Stimulated activated CD8-positive, alpha-beta memory T cell treated with anti-CD3 and anti-CD28 coated beads, Interleukin-7, amount 100 ng/mL, for 1 hour (primary cell): Measurements from ENCODE around the gene ORM1.

Experiments used
- DNase-seq, 2 donors: peaks; one replicate each; pipeline ENCODE4 v3.0.0-alpha.2; 2020; ENCODE audit warnings: low read depth in 2 of 2

Gene ORM1

DNA sequence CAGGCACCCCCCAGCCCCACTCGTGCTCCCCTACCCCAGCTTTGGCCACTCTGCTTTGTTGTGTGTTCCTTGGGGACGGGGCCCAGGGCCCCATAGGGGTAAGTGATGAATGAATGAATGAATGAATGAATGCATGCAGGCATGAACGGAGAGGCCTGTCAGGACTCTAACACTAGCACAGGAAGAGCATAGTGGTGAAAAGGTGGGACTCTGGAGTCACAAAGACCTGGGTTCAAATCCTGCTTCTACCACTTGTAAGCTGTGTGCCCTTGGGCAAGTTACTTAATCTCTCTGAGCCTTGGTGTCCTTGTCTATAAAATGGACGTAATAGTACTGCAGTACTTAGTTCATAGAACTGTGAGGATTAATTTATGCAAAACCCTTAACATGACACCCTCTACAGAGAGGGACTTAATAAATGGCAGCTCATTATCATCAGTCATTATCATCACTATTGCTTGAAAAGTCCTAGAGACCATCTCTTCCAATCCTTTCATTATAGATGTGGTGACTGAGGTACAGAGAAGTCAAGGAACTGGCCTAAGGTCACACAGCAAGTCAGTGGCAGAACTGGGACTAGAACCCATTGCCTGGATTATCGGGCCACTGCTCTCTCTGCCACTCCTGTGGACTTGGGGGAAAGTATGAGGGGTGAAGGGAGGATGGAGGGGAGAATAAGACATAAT, 20.0 kb downstream of the ORM1 start:
- DNase-seq, result no peak

DNA sequence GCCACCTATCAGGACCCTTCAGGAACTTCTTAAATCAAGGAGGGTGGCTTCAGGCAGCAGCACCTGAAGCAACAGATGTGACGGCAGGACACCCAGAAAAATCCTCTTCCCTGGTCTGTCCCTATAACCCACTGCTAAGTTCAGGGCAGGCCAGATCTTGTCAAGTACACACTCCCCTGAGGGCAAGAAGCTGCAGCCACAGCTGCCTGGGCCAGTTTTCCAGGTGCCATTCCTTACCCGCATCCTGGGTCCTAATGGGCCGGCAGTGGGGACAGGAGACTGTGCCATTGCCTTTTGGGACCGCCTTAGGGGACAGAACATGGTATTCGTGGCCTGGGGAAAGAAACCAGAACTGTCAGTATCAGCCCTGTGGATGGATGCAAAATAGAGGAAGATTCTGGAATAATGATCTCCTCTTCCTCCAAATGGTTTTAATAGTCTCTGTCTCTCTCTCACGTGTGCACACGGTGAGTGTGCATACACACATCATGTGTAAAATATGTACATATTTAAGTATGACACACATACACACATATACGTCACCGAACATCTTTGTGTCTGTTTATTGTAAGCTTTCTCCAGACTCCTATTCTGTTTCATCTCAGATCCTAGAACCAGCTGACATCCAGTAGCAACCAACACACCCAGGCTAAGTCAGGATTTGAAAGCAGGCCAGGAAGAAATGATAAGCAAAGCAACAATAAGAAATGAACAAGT, 20.7 kb downstream of the ORM1 start:
- no peak for DNase-seq

DNA sequence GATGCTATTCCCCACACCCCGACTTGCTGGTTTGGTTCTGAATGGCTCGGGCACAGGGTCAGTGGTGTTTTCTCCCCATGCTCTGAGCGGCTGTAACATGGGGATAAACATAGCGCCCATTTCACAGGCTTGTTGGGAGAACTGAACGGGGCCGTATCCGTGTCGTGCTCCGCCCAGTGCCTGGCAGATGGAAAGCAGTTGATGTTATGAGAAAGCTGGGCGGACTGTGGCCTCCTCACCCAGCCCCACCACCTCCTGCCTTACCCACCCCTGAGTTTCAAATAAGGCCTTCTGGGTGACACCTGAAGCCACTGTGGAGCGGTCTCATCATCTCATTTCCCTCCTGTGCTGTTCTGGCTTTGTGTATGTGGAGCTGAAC, 21.3 kb downstream of the ORM1 start:
- DNase-seq, result no peak

DNA sequence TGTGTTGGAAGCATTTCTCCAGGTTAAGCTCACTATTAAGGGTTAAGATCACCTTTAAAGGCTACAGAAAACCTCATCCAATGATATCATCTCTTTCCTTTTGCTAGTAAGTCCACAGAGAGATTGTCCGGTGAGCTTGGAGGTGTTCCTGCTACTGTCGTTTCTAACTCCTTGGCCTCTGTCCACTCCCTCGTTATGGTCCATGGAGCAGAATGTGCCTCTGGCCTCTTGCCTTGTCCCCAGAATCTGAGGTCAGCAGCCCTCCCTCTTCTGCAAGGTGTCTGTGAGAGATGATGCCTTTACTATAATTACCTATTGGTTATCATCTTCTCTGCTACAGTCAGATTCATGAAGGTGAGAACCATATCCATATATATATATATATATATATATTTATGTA, 21.8 kb downstream of the ORM1 start:
- no peak for DNase-seq

DNA sequence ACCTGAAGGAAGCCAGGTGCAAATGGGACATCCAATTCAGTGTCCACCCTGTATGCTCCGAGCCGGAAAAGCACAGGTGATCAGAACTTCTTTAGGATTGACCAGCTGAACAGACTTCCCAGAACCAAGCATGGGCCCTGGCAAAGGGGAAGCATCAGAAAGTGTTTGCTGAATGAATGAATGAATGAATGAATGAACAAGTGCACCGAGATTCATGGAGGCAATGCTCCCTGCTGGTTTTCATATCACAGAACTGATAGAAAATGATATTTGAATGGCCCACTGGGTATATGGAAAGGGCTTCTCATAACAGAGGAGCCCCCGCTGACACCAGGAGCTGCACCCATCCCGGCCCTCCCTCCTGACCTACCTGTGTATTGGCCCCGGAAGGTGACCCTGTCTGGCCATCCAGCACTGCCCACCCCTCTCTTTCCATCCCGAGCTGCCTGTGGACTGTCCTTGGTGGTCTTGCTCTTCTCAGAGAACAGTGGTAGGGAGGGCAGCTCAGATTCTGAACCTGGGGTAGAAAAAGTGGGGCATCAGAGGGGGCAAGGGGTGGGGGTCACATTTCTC, 22.7 kb downstream of the ORM1 start:
- no peak for DNase-seq

DNA sequence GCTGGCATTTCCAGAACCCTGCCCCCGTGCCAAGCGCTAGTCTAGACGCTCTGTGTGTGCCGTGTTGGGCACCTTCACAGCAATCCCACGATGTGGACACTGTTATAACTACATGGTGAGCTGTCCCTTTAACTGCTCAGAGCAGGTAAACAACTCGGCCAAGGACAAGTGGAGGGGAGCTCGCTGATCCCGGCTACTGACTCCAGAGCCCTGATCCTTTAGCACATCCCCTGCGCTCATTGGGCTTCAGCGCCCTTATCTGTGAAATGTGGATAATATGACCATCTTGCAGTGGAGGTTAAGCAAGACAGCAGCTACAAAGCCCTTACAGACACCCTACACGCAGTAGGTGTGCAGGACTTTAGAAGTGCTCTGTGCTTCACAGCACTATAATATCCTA, 23.2 kb downstream of the ORM1 start:
- DNase-seq, result no peak

DNA sequence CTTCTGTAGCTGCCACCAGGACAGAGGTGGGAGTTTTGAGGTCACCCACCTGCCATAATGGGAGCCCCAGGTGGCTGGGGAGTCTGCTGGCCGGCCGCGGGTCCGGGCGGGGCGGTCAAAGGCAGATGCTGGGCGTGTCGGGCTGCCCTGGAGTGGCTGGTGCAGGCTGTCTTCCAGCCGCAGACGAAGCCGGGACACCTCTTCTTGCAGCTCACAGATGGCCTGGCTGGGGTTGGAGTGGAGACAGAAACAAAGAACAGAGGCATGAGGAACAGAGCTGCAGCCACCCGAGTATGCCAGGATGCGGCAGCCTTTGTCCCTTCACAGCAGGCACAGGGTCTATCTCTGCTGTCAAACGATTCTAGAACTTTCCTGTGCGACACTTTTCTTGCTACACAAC, 24.8 kb downstream of the ORM1 start:
- no peak for DNase-seq

DNA sequence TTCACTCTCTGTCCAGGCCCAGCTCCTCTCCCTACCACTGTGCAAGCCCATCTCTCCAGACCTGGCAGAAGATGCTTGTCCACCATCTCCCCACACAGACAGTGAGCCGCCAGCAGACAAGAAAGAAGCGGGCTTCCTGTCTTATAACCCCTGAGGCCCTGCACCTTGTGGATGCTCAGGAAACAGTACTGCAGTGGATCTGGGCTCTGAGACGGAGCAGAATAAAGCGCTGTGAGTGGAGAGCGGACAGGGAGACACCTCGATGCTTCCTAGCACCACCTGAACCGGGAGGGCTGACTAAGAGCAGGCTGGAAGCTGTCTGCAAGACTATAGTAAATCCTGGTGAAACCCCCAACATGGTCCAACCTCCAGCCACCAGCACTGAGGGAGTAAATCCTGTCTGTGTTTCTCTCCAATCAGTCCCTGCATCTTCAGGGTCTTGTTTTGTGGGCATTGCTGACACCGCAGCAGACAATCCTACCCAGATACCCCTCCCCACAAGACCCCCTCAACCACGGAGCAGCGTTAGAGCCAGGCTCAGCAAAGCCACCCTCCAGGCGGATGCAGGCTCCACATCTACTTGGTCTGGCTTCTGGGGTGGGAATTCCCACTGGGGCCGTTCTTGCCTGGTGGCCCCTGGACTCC, 25.5 kb downstream of the ORM1 start:
- DNase-seq, result no peak

DNA sequence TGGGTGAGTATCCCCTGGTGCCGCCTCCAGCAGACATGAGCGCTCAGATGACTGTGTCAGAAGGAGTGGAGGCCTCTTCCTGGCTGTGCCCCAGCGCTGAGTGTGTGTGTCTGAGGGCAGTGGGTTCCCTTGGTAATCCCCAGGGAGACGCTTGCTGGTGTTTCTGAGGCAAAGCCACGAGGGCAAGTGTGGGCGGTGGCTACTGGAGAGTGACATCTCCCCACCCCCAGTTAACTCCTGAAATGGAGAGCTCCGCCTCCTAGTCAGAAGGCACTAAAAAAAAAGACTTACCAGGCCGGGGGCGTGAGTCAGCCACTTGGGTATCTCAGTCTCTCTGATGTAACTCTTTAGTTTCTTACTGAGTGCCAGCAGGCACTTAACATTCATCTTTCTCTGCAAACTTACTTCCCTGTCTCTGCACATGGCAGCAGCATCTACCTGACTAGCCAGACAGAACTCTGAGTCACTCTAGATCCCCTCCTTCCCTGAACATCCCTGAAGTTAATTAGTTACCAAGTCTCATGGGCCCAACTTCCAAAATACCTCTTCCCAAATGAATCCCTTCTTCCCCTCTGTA, 26.1 kb downstream of the ORM1 start:
- no peak for DNase-seq

DNA sequence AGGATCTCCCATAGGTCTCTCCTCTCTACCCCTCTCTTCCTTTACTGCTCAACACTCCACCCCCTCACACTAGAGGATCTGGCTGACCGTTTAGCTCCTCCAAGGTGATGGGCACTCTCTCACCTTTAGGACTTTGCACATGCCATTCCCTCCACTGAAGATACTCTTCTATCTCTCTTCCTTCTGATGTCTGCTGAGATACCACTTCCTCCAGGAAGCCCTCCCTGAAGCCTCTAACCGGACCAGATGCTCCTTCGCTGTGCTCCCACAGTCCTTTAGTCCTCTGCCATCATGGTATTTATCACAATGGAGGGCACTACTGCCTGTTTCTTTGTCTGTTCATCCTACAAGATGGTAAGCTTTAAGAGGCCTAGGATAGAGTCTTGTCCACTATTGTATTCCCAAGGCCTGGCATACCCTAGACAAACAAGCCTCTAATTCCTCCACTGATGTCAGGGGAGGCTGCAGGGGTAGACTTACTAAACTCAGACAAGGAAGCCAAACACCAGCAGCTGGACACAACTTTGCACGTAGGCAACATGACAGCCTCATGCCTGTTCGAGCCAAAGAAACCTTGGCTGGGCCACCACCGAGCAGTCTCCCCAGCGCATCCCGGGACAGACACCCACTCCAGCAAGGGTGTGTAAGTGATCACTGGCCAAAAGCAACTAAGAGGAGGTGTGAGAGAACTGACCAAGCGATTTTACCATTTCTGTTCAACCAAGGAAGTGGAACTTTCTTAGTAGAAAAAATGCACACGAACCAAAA, 27.0 kb downstream of the ORM1 start:
- DNase-seq, result no peak

DNA sequence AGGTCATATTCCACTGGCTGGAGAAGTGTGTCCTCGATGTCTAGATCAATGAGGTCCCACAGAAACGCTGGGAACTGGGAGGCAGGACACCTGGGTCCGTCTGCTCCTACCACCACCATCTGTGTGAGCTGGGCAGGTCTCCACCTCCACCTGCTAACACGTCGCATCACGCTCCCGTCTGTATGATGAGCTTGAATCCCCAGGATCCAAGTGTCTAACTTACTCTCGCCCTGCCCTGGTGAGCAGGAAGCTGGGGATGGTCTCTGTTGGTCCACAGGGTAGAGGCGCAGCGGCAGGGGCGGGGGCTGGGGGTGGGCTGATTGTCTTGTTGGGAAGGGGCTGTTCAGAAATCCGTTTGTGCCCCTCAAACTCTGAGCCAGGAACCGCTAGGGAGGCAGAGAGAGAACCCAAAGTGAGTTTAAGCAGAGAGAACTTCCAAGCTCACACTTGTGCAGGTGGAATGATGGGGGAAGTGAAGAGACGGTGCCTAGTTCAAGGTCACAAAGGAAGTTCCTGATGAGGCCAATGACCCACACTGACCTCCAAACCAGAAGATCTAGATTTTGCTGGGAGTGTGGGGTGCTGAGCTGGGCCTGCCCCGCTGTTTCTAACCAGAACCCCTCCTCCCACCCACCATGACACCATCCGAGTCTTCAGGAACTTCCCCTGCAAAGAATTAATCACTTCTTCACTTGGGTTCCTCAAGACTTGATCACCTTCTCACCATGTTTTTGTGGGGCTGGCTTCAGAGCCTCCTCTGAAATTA, 27.9 kb downstream of the ORM1 start:
- no peak for DNase-seq

DNA sequence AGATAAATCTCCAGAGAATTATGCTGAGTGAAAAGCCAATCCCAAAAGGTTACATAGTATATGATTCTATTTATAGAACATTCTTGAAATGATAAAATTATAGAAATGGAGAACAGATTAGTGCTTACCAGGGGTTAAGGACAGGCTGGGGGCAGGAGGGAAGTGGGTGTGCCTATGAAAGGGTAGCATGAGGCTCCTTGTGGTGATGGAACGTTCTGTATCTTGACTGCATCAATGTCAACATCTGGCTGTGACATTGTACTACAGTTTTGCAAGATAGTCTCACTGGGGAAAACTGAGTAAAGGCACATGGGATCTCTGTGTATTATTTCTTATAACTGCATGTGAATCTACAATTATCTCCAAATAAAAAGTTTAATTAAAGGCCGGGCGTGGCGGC, 29.0 kb downstream of the ORM1 start:
- no peak for DNase-seq

DNA sequence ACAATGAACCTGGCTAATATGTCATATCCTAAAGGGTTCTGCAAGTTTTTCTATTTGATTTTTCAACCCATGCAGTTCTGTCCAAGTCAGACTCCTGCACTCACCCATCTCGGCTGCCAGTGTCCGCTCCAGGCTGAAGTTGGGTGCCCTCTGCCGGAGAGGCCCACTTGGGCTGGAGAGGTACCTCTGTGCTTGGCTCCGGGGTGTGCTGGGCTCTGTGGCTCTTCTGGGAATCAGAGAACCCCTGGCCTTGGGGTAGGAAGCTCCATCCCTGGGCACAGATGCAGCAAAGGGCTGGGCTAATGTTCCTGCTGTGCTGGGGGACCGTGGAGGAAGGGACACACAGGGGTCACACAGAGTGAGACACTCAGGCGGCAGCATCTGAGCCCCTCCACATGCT, 32.9 kb downstream of the ORM1 start:
- no peak for DNase-seq

DNA sequence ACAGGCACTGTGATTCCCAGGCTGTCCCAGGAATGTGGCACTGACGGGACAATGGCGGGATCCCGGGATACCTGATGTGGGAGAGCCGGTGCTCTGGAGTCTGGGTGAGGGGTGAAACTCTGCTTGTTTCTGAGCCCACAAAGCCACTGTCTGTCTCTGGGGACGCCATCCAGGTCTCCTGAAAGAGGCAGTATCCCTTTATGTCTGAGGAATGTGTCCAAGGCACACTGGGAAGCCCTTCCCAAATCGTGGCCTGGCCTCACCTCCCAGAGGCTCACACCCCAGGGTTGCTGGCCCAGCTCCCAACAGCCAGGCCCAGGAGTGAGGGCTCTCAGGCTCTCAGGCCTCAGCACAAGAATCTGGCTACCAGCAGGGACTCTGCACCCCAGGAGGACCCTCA, 33.9 kb downstream of the ORM1 start:
- no peak for DNase-seq

DNA sequence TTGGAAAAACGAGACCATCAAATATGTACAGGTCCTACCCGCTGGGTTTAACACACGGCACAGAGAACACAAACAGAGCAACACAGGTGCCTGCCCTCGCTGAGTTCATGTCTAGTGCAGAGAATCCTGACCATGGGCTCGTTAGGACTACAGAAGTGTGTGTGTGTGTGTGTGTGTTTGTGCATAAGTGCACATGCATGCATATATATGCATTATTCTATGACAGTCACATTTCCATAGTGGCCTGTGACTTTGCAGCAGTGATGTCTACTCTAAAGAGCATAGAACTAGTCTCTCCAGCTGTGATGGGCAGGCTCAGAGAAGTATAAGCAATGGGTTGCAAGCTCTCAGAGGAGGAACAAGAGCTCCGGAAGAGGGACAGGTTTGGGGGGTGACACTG, 34.5 kb downstream of the ORM1 start:
- DNase-seq, result no peak

DNA sequence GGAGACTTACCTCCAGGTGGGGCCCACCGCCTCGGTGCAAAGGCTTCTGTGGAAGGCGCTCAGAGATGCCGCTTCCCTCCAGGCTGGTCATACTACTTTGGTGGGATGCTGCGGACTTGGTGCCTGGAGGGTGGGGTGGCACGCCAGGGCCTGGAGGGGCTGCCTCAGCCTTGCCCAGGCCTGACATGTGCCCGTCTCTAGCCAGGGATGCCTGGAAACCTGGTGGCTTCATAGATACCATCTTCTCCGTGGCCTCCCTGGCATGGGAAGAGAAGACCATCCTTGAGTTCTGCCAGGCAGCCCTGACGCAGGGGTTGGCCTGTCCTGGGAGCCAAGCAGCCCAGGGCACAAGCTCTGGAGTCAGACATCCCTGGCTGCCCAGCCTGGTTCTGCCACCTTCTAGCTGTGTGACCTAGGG, 35.0 kb downstream of the ORM1 start:
- DNase-seq, result no peak

DNA sequence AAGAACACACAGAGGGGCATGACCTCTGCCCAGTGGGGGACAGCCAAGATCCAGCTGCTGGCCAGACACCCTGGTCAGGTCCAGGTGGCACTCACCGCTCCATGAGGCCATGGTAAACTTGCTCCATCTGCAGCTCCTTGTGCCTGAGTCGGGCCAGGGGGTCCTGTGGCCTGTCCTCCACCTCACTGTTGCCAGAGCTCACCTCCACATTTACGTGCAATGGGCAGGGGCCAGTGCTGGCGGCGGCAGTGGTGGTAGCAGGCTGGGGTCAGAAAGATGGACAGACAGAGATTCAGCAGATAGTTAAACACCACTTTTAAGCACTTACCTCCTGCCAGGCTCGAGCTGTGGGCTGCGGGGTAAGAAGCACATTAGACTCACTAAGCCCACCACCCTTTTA, 36.9 kb downstream of the ORM1 start:
- DNase-seq, result no peak

DNA sequence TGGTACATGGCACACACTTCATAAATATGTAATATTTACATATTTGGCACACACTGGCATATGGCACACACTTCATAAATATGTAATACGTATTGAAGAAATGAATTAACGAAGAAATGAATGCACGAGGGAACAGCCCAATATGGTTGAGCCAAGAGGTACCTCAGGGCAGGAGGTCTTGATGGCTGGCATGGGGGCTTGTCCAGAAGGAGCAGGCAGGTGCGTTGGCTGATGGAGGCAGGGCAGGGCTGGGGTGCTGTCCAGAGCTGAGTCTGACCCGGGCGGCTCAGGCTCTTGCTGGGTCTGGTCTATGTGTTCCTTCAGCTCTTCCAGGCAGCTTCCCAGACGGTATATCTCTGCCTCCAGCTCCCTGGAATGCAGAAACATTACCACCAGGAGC, 38.6 kb downstream of the ORM1 start:
- no peak for DNase-seq

DNA sequence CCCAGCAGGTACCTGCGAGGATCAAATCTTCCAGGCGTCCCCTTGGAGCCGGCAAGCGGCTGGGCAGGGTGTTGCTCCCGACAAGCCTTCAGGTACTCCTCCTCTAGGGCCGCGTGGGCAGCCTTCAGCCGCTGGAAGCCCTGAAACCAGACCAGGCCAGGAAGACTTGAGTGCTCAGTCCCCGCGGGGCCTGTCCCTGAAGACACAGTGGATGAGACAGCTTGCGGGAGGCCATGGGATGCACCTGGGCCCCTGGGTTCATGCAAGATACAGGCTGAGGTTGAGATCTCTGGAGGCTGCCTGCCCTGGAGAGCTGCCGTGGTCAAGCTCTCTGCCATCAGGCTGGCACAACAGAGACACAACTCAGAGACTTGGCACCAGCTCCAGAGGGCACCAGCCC, 39.5 kb downstream of the ORM1 start:
- DNase-seq, result no peak

DNA sequence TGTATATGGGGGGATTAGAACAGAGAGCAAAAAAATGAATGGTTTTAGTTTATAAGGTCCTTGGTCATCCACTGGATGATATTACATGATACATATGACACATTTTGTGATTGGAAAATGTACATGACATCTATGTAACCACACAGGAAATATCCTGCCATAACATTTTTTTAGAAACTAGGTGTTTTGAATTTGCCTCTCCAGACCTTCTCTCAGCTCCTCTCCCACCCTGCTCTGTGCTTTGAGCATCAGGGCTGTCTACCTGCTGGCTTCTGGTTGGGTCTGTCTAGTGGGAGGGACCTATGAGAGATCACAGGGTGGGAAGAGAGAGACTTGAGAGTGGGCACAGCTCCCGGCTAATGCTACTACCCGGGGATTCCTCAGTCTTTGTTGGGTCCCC, 40.5 kb downstream of the ORM1 start:
- no peak for DNase-seq
